GM12878 (cell line): ENCODE data around the gene OR4C11. TPM values are rescaled to one million over a fixed set of nuclear protein-coding genes. Genes with fewer than 3 reads are reported as not detected.

Experiments used
- ATAC-seq: fragments of 200-7000 bp; cut with Tn5 transposase; 3 replicates; pipeline ENCODE4 v1.9.1; 2020; ENCODE audit warnings: mild to moderate bottlenecking, moderate library complexity
- BruUV-seq: library from RNA; stranded (reverse); fragments of 400-500 nt; replicated peaks from 2 replicates; lab custom pipeline; 2021; lab: Mats Ljungman, UMichigan
- CTCF ChIA-PET: fragments of 300-600 bp; sonication (Branson Sonifier 250); formaldehyde crosslinking; extraction: SDS; loops from one replicate; lab custom pipeline; 2021; ENCODE audit warnings: inconsistent platforms; lab: Yijun Ruan, JAX
- POLR2A ChIA-PET: fragments of 350-600 bp; formaldehyde crosslinking; extraction: SDS; loops from one replicate; lab custom pipeline; 2021; ENCODE audit warnings: inconsistent platforms; lab: Charles Lee
- RAD21 ChIA-PET: fragments of 300-600 bp; sonication (Branson Sonifier 250); formaldehyde crosslinking; loops from one replicate; lab custom pipeline; 2023; ENCODE audit warnings: antibody characterized with exemption; ENCODE audit not compliant: unreplicated experiment; lab: Charles Lee
- SMC1A ChIA-PET: fragments of 300-600 bp; sonication (Branson Sonifier 250); formaldehyde crosslinking; loops from one replicate; lab custom pipeline; 2023; ENCODE audit not compliant: unreplicated experiment, uncharacterized antibody; lab: Charles Lee
- DNase-seq: peaks from one replicate; pipeline ENCODE4 v3.0.0-alpha.2; 2011; ENCODE audit warnings: low read depth, low spot score
- FAIRE-seq: peaks from 3 replicates; lab custom pipeline; 2011; peaks lifted over from hg19 to GRCh38; lab: Jason Lieb, UNC
- H2AFZ ChIP-seq: 2 replicates; pipeline ENCODE4 v1.6.0; 2011; ENCODE audit warnings: low read depth, low read length, control low read depth; ENCODE audit not compliant: control insufficient read depth
- H3K27ac ChIP-seq: 2 replicates; pipeline ENCODE4 v1.5.1; 2011; ENCODE audit warnings: control low read depth; ENCODE audit not compliant: control insufficient read depth, insufficient read depth
- H3K27me3 ChIP-seq, 2 experiments: replicated peaks in 1 of 2; 2 replicates each; pipeline versions ENCODE4 v1.6.0 to v1.6.1; 2011; ENCODE audit warnings: low read length in 1 of 2; ENCODE audit not compliant: control insufficient read depth in 2 of 2, insufficient read depth in 2 of 2
- H3K36me3 ChIP-seq, 2 experiments: 2 replicates each; pipeline ENCODE4 v1.5.1; 2011; ENCODE audit warnings: low read length in 1 of 2; ENCODE audit not compliant: control insufficient read depth in 2 of 2, insufficient read depth in 2 of 2
- H3K4me1 ChIP-seq: 2 replicates; pipeline ENCODE4 v1.6.1; 2011; ENCODE audit warnings: mild to moderate bottlenecking, low read length, moderate library complexity, mixed read lengths; ENCODE audit not compliant: control insufficient read depth, insufficient read depth
- H3K4me2 ChIP-seq: 2 replicates; pipeline ENCODE4 v1.6.0; 2011; ENCODE audit warnings: control low read depth; ENCODE audit not compliant: control insufficient read depth, insufficient read depth
- H3K4me3 ChIP-seq: fragments of 200-600 bp; sonication (generic); 2 replicates; pipeline ENCODE4 v1.5.1; 2016
- H3K79me2 ChIP-seq: 2 replicates; pipeline ENCODE4 v1.6.0; 2011; ENCODE audit warnings: low read length; ENCODE audit not compliant: control insufficient read depth, insufficient read depth
- H3K9ac ChIP-seq: 2 replicates; pipeline ENCODE4 v1.8.0; 2011; ENCODE audit warnings: low read length, control low read depth, mixed read lengths; ENCODE audit not compliant: control insufficient read depth, insufficient read depth
- H3K9me3 ChIP-seq: replicated peaks from 3 replicates; pipeline ENCODE4 v1.5.1; 2011; ENCODE audit warnings: mild to moderate bottlenecking, low read length; ENCODE audit not compliant: control insufficient read depth, insufficient read depth
- H4K20me1 ChIP-seq: 2 replicates; pipeline ENCODE4 v1.6.0; 2011; ENCODE audit not compliant: control insufficient read depth, insufficient read depth
- BCL3 ChIP-seq: IDR thresholded peaks from 2 replicates; pipeline ENCODE4 v1.6.1; 2011; ENCODE audit warnings: borderline replicate concordance, low read depth, mild to moderate bottlenecking, moderate library complexity, low read length; ENCODE audit not compliant: insufficient read depth, poor library complexity, severe bottlenecking
- EGR1 ChIP-seq, 2 experiments: IDR thresholded peaks; 1 replicate in 1 of 2; 2 replicates in 1 of 2; pipeline ENCODE4 v1.6.1; 2011 to 2012; ENCODE audit warnings: low read depth in 2 of 2, low read length in 2 of 2, borderline replicate concordance in 1 of 2, mild to moderate bottlenecking in 1 of 2, moderate library complexity in 1 of 2
- EP300 ChIP-seq, 2 experiments: fragments of 150-350 bp in 1 of 2; IDR thresholded peaks; 2 replicates each; pipeline ENCODE4 v1.6.1; 2011 to 2012; ENCODE audit warnings: low read depth in 2 of 2, low read length in 2 of 2, borderline replicate concordance in 1 of 2, improper control_type of control experiment in 1 of 2, inconsistent platforms in 1 of 2; ENCODE audit not compliant: control insufficient read depth in 1 of 2
- ETV6 ChIP-seq, 2 experiments: fragments of 450-650 bp in 1 of 2; IDR thresholded peaks in 1 of 2; conservative IDR thresholded peaks in 1 of 2; 2 replicates each; pipeline ENCODE4 v1.6.1; 2014; ENCODE audit warnings: antibody characterized with exemption in 1 of 2, borderline replicate concordance in 1 of 2, low read depth in 1 of 2, mild to moderate bottlenecking in 1 of 2, moderate library complexity in 1 of 2
- IRF4 ChIP-seq: IDR thresholded peaks from 2 replicates; pipeline ENCODE4 v1.6.1; 2011; ENCODE audit warnings: low read depth, low read length
- KLF5 ChIP-seq: fragments of 450-650 bp; IDR thresholded peaks from 2 replicates; pipeline ENCODE4 v1.6.1; 2014; ENCODE audit warnings: mild to moderate bottlenecking; ENCODE audit not compliant: partially characterized antibody
- NR2C1 ChIP-seq: fragments of 450-650 bp; IDR thresholded peaks from 2 replicates; pipeline ENCODE4 v1.6.1; 2017; ENCODE audit warnings: antibody characterized with exemption, mild to moderate bottlenecking, moderate library complexity
- RAD51 ChIP-seq: fragments of 450-650 bp; IDR thresholded peaks from 2 replicates; pipeline ENCODE4 v1.6.1; 2016; ENCODE audit warnings: moderate library complexity, mild to moderate bottlenecking, inconsistent platforms
- TCF3 ChIP-seq: IDR thresholded peaks from 2 replicates; pipeline ENCODE4 v1.6.1; 2012; ENCODE audit warnings: low read depth, mild to moderate bottlenecking, low read length, borderline replicate concordance; ENCODE audit not compliant: insufficient read depth
- TCF7 ChIP-seq: IDR thresholded peaks from 2 replicates; pipeline ENCODE4 v1.6.1; 2014; ENCODE audit warnings: antibody characterized with exemption, borderline replicate concordance
- ZNF384 ChIP-seq: IDR thresholded peaks from 2 replicates; pipeline ENCODE4 v1.6.1; 2012; ENCODE audit warnings: low read depth, mild to moderate bottlenecking, low read length, improper control_type of control experiment, borderline replicate concordance
- ZNF592 ChIP-seq: fragments of 450-650 bp; IDR thresholded peaks from 2 replicates; pipeline ENCODE4 v1.6.1; 2017; ENCODE audit warnings: mild to moderate bottlenecking, moderate library complexity
- WGBS: methylation state at CpG from one replicate; pipeline ENCODE4 v1.1.6; 2016; ENCODE audit warnings: low lambda C conversion rate; ENCODE audit not compliant: insufficient replicate concordance, insufficient coverage; ENCODE audit errors: missing lambda C conversion rate; 5-methylcytosine and 5-hydroxymethylcytosine counted together
- in situ Hi-C: fragments of 300-500 bp; cut with MboI; formaldehyde crosslinking; loops from 9 replicates; pipeline ENCODE4 v1.14.3; 2018; ENCODE audit warnings: mixed read lengths
- intact Hi-C: fragments of 100-400 bp; cut with micrococcal nuclease; formaldehyde crosslinking; loops from one replicate; pipeline ENCODE4 v1.14.2; 2022; ENCODE audit not compliant: unreplicated experiment
- polyA plus RNA-seq, 11 experiments: library from polyadenylated mRNA; depleted of rRNA in 4 of 11; unstranded in 6 of 11; stranded (reverse) in 5 of 11; fragments of >200 nt; fragmentation: Nextera tagmentation in 4 of 11; fragmentation: Illumina TruSeq in 1 of 11; extraction: Ambion mirVana in 4 of 11; extraction: Trizol in 1 of 11; gene quantifications; 1 replicate in 1 of 11; 2 replicates in 10 of 11; pipeline versions ENCODE4 v1.2.1 to v1.2.3, GENCODE V29; 2011 to 2016; ENCODE audit warnings: inconsistent platforms in 2 of 11, missing spikeins in 2 of 11, low read depth in 1 of 11
- total RNA-seq, 4 experiments: library from RNA; depleted of rRNA in 3 of 4; stranded (reverse); fragments of >200 nt in 3 of 4; fragmentation: Illumina TruSeq in 1 of 4; extraction: Trizol in 1 of 4; gene quantifications; 2 replicates each; pipeline versions ENCODE4 v1.2.1 to v1.2.3, GENCODE V29; 2013 to 2021

OR4C11 gene
- total and polyA plus RNA-seq, 10 of the 15 experiments (the other 5 are each of a cell fraction or from before 2014, with no cell fraction given) = not detected

- Histone ChIP-seq H4K20me1 (no peaks in the 10 kb centered on the region), H3K79me2 (no peaks in the 10 kb centered on the region), H3K4me3 (no peak overlapping the region)
- DNase-seq (no peak), ATAC-seq (peak; percentile 47; the same call in 2 of the 3 replicates)
- TF ChIP-seq TCF3 (no peak), RAD51 (no peak), ZNF592 (no peak), IRF4 (no peak), EP300 (IDR thresholded peaks at IDR 0.05; ENCODE audit: borderline replicate concordance in 1 of 2, control insufficient read depth in 1 of 2, low read depth in 2 of 2, low read length in 2 of 2) (no peak), ZNF384 (no peak), EGR1 (IDR thresholded peaks at IDR 0.05; ENCODE audit: borderline replicate concordance in 1 of 2, low read depth in 2 of 2, low read length in 2 of 2) (no peak), BCL3 (no peak), ETV6 (conservative IDR thresholded peaks at IDR 0.05 in 1 of 2, IDR thresholded peaks at IDR 0.05 in 1 of 2; ENCODE audit: borderline replicate concordance in 1 of 2, low read depth in 1 of 2) (no peak), NR2C1 (no peak), TCF7 (no peak), KLF5 (no peak)
- TF ChIP-seq, all 136 proteins: peak for 0
- in situ Hi-C loops = no loop called here
- Histone ChIP-seq H3K27ac (no peak overlapping the region), H2AFZ (no peak overlapping the region), H3K4me1 (no peaks in the 10 kb centered on the region), H3K36me3 (no peaks in the 10 kb centered on the region), H3K9me3 (no peaks in the 10 kb centered on the region), H3K27me3 (no peaks in the 10 kb centered on the region), H3K4me2 (no peak overlapping the region), H3K9ac (no peak overlapping the region)
- ChIA-PET POLR2A (no interaction called here), RAD21 (no interaction called here), SMC1A (interaction anchor here (1.5 kb wide), 1 partner anchor 14 kb away, joined by 3 read pairs; no protein-coding TSS in a partner anchor), CTCF (no interaction called here)
- intact Hi-C loops = no loop called here
- FAIRE-seq = no peak
- no TSS peak for BruUV-seq
- 0% methylated on average over 1 of the region's 1 CpG for WGBS
Measured at GRCh38 chr11:55652560-55652959, 45.1 kb upstream of the OR4C11 start.
